ENCODE data around the gene DDX59. TPM values are rescaled to one million over a fixed set of nuclear protein-coding genes. Genes with fewer than 3 reads are reported as not detected.

DDX59 gene
- total and polyA plus RNA-seq, 10 of the 15 experiments (the other 5 are each of a cell fraction or from before 2014, with no cell fraction given) = 17.3 to 42.1 (median 23.6) TPM

DNA sequence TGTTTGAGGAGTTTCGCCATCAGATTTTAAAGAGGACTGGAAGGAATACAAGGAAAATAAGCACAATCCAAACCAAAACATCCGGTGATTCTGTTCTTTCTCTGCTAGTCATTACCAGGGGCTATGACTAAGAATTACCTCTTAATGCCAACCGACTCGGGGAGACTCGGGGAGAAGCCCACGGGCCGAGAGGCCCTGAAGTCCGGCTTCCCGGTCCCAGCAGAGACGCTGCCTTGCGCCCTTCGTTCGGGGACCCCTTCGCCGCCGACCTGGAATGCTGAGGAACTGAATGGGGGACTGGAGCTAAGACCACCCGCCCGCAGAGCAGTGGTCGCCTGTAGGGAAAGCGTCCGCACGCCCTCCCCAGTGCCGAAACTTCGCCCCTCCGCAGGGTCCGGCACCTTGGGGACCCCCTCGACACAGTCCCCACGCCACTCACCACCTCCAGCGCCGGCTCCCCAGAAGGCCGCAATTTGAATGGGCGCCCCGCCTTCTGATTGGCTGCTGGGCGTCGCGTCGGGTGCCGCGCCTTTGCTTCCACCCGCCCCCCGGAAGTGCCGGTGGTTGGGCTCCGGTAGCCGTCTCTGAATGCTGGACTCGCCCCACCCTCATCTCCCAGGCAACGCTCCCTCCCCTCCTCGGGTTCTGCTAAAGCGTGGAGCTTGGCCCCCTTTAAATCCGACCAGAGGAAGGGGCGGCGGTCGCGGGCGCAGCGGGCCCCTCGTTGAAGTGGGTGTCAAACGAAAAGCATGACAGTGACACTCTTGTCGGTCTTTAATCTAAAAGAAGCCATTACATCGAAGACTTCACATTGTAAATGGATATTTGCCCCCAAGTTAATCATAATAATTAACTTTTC, 49.2 kb downstream of the DDX59 start, which contains the start of gene KIF14:
Gene KIF14 (minus strand): TSS at position 479 of the 859 bp plus-strand sequence. CDS start 2,028 bp downstream, outside the sequence.
- no TSS peak for BruUV-seq (replicated peaks)
- CTCF ChIA-PET = interaction anchor here (0.5 to 9.8 kb wide), 16 partner anchors 19 to 903 kb away, joined by 3 to 280 read pairs (median 9); partner anchors contain the start of genes CAMSAP2 and DDX59
- H3K4me2 ChIP-seq (ENCODE audit: control insufficient read depth, insufficient read depth) = peak within 1 kb of the TSS; percentile 78
- H3K9me3 ChIP-seq (replicated peaks; ENCODE audit: control insufficient read depth, insufficient read depth, low read length) = no peaks in the 10 kb centered on the region
- H3K79me2 ChIP-seq (ENCODE audit: control insufficient read depth, insufficient read depth, low read length) = peaks cover 15% of the 10 kb centered on the region
- FAIRE-seq (peak; percentile 72), ATAC-seq (peak; percentile 92), DNase-seq (ENCODE audit: low read depth, low spot score) (peak; percentile 67)
- H3K27me3 ChIP-seq (replicated peaks in 1 of 2; ENCODE audit: control insufficient read depth in 2 of 2, insufficient read depth in 2 of 2, low read length in 1 of 2) = no peaks in the 10 kb centered on the region
- no peaks in the 10 kb centered on the region for H4K20me1 ChIP-seq (ENCODE audit: control insufficient read depth, insufficient read depth)
- in situ Hi-C loops (cut with MboI) (loop anchor here (5.0 kb wide), 2 partner anchors 182 to 347 kb away; no protein-coding TSS in a partner anchor), intact Hi-C loops (cut with micrococcal nuclease; ENCODE audit: unreplicated experiment) (loop anchor here (1.0 to 5.0 kb wide), 2 partner anchors 49 to 422 kb away; partner anchors contain the start of gene DDX59)
- 1% methylated on average over 58 of the region's 59 CpGs for WGBS (ENCODE audit: insufficient coverage, insufficient replicate concordance, low lambda C conversion rate, missing lambda C conversion rate)
- peak within 1 kb of the TSS; percentile 71 for H2AFZ ChIP-seq (ENCODE audit: control insufficient read depth, low read depth, low read length)
- H3K27ac ChIP-seq (ENCODE audit: control insufficient read depth, insufficient read depth) = peak within 1 kb of the TSS; percentile 74
- H3K4me3 ChIP-seq = peak within 1 kb of the TSS; percentile 88
- peaks cover 20% of the 10 kb centered on the region for H3K4me1 ChIP-seq (ENCODE audit: control insufficient read depth, insufficient read depth, low read length)
- peaks cover 0 to 3% of the 10 kb centered on the region in 2 experiments; a peak in 1 of 4 replicates for H3K36me3 ChIP-seq (ENCODE audit: control insufficient read depth in 2 of 2, insufficient read depth in 2 of 2, low read length in 1 of 2)
- peak within 1 kb of the TSS; percentile 66 for H3K9ac ChIP-seq (ENCODE audit: control insufficient read depth, insufficient read depth, low read length)
- RAD21 ChIA-PET (ENCODE audit: unreplicated experiment) = interaction anchor here (1.0 to 10.2 kb wide), 17 partner anchors 13 to 399 kb away, joined by 3 to 179 read pairs (median 14); partner anchors contain the start of genes CAMSAP2 and DDX59
- SMC1A ChIA-PET (ENCODE audit: uncharacterized antibody, unreplicated experiment) = interaction anchor here (1.4 to 6.7 kb wide), 12 partner anchors 13 to 406 kb away, joined by 3 to 195 read pairs (median 14); partner anchors contain the start of gene DDX59
- POLR2A ChIA-PET = interaction anchor here (1.5 to 2.0 kb wide), 2 partner anchors 50 to 181 kb away, joined by 9 read pairs; partner anchors contain the start of gene DDX59
- TF ChIP-seq KDM1A (IDR thresholded peaks at IDR 0.05; ENCODE audit: borderline replicate concordance) (no peak), SIN3A (IDR thresholded peaks at IDR 0.05; ENCODE audit: low read depth, low read length) (peak; percentile 95), NBN (IDR thresholded peaks at IDR 0.05) (no peak), CHD4 (IDR thresholded peaks at IDR 0.05) (no peak), POU2F2 (IDR thresholded peaks at IDR 0.05; ENCODE audit: borderline replicate concordance, low read depth, low read length) (peak; percentile 68; the same call in 1 of the 3 replicates), MXI1 (IDR thresholded peaks at IDR 0.05; ENCODE audit: low read depth, low read length) (peak; percentile 88), CBFB (IDR thresholded peaks at IDR 0.05; ENCODE audit: low read depth) (peak; percentile 67; the same call in 1 of the 2 replicates), RCOR1 (conservative IDR thresholded peaks at IDR 0.05; ENCODE audit: low read depth, low read length) (no peak), CHD2 (IDR thresholded peaks at IDR 0.05; ENCODE audit: borderline replicate concordance, low read depth, low read length) (peak; percentile 85)
- TF ChIP-seq, protein P1, sequence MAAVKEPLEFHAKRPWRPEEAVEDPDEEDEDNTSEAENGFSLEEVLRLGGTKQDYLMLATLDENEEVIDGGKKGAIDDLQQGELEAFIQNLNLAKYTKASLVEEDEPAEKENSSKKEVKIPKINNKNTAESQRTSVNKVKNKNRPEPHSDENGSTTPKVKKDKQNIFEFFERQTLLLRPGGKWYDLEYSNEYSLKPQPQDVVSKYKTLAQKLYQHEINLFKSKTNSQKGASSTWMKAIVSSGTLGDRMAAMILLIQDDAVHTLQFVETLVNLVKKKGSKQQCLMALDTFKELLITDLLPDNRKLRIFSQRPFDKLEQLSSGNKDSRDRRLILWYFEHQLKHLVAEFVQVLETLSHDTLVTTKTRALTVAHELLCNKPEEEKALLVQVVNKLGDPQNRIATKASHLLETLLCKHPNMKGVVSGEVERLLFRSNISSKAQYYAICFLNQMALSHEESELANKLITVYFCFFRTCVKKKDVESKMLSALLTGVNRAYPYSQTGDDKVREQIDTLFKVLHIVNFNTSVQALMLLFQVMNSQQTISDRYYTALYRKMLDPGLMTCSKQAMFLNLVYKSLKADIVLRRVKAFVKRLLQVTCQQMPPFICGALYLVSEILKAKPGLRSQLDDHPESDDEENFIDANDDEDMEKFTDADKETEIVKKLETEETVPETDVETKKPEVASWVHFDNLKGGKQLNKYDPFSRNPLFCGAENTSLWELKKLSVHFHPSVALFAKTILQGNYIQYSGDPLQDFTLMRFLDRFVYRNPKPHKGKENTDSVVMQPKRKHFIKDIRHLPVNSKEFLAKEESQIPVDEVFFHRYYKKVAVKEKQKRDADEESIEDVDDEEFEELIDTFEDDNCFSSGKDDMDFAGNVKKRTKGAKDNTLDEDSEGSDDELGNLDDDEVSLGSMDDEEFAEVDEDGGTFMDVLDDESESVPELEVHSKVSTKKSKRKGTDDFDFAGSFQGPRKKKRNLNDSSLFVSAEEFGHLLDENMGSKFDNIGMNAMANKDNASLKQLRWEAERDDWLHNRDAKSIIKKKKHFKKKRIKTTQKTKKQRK (IDR thresholded peaks at IDR 0.05; ENCODE audit: low read depth, low read length) = no peak
- TF ChIP-seq, protein P2, sequence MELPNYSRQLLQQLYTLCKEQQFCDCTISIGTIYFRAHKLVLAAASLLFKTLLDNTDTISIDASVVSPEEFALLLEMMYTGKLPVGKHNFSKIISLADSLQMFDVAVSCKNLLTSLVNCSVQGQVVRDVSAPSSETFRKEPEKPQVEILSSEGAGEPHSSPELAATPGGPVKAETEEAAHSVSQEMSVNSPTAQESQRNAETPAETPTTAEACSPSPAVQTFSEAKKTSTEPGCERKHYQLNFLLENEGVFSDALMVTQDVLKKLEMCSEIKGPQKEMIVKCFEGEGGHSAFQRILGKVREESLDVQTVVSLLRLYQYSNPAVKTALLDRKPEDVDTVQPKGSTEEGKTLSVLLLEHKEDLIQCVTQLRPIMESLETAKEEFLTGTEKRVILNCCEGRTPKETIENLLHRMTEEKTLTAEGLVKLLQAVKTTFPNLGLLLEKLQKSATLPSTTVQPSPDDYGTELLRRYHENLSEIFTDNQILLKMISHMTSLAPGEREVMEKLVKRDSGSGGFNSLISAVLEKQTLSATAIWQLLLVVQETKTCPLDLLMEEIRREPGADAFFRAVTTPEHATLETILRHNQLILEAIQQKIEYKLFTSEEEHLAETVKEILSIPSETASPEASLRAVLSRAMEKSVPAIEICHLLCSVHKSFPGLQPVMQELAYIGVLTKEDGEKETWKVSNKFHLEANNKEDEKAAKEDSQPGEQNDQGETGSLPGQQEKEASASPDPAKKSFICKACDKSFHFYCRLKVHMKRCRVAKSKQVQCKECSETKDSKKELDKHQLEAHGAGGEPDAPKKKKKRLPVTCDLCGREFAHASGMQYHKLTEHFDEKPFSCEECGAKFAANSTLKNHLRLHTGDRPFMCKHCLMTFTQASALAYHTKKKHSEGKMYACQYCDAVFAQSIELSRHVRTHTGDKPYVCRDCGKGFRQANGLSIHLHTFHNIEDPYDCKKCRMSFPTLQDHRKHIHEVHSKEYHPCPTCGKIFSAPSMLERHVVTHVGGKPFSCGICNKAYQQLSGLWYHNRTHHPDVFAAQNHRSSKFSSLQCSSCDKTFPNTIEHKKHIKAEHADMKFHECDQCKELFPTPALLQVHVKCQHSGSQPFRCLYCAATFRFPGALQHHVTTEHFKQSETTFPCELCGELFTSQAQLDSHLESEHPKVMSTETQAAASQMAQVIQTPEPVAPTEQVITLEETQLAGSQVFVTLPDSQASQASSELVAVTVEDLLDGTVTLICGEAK (IDR thresholded peaks at IDR 0.05; ENCODE audit: borderline replicate concordance) = peak; percentile 77; the same call in 1 of the 2 replicates
- TF ChIP-seq, protein P3, sequence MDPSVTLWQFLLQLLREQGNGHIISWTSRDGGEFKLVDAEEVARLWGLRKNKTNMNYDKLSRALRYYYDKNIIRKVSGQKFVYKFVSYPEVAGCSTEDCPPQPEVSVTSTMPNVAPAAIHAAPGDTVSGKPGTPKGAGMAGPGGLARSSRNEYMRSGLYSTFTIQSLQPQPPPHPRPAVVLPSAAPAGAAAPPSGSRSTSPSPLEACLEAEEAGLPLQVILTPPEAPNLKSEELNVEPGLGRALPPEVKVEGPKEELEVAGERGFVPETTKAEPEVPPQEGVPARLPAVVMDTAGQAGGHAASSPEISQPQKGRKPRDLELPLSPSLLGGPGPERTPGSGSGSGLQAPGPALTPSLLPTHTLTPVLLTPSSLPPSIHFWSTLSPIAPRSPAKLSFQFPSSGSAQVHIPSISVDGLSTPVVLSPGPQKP (IDR thresholded peaks at IDR 0.05; ENCODE audit: low read depth, low read length) = peak; percentile 54; the same call in 1 of the 2 replicates

All from GM12878 (cell line).